Astrocyte of the cerebellum (primary cell): Measurements from ENCODE around the gene POLD2.
"Not testable (repeated sequence)": the region's sequence is repeated elsewhere in the genome, so short reads cannot be mapped to it uniquely, and the experiment has no call there.

Experiments used
- DNase-seq: peaks from one replicate; pipeline ENCODE4 v3.0.0-alpha.2; 2011; ENCODE audit warnings: low read depth
- H3K4me3 ChIP-seq: 2 replicates; pipeline ENCODE4 v1.5.1; 2011; ENCODE audit warnings: mild to moderate bottlenecking, low read depth, low read length, moderate library complexity
- CTCF ChIP-seq: IDR thresholded peaks from 2 replicates; pipeline ENCODE4 v1.5.1; 2012; ENCODE audit warnings: low read length, low read depth, moderate library complexity, mild to moderate bottlenecking; ENCODE audit errors: missing control alignments
- in situ Hi-C: cut with HindIII; loops from 2 replicates; pipeline ENCODE4 v1.10.0; 2017; ENCODE audit warnings: low sequenced_read_pairs

POLD2 gene

GRCh38 chr7:44128721-44129582 lies 5.6 kb upstream of the POLD2 start:
- in situ Hi-C loops, result no loop called here
- DNase-seq, result no peak
- no peak for TF ChIP-seq CTCF
- no peak overlapping the region for H3K4me3 ChIP-seq

GRCh38 chr7:44127161-44127560 lies 3.8 kb upstream of the POLD2 start:
- TF ChIP-seq CTCF, result no peak
- H3K4me3 ChIP-seq, result no peak overlapping the region
- in situ Hi-C loops, result no loop called here
- no peak for DNase-seq

GRCh38 chr7:44126574-44126973 lies 3.2 kb upstream of the POLD2 start:
- H3K4me3 ChIP-seq, in situ Hi-C loops, DNase-seq: not testable (repeated sequence)

- TF ChIP-seq CTCF, result no peak
- H3K4me3 ChIP-seq, result no peak overlapping the region
- DNase-seq, result no peak
- in situ Hi-C loops, result no loop called here
These were observed 1.5 kb upstream of the POLD2 start for GRCh38 chr7:44124822-44125202.

GRCh38 chr7:44122529-44122928 lies 819 bp downstream of the POLD2 start:
- in situ Hi-C loops, result no loop called here
- TF ChIP-seq CTCF, result no peak
- H3K4me3 ChIP-seq, result peak overlapping the region; percentile 67
- no peak for DNase-seq

GRCh38 chr7:44121761-44122420 lies 1.5 kb downstream of the POLD2 start:
- peak overlapping the region; percentile 67 for H3K4me3 ChIP-seq
- TF ChIP-seq CTCF, result no peak
- in situ Hi-C loops, result no loop called here

GRCh38 chr7:44120395-44120794 lies 3.0 kb downstream of the POLD2 start:
- in situ Hi-C loops, result no loop called here
- no peak overlapping the region for H3K4me3 ChIP-seq
- no peak for DNase-seq
- TF ChIP-seq CTCF, result no peak

More at GRCh38 chr7:44121761-44122420, 1.5 kb downstream of the POLD2 start:
- no peak for DNase-seq
